ENCODE data around the gene UBR3.
"Not testable (repeated sequence)": the region's sequence is repeated elsewhere in the genome, so short reads cannot be mapped to it uniquely, and the experiment has no call there.

GRCh38 chr2:169936652-169937051 is 109.4 kb downstream of the UBR3 start:
- TF ChIP-seq POLR2A (IDR thresholded peaks at IDR 0.05): not testable (repeated sequence)
- TF ChIP-seq, protein P1, sequence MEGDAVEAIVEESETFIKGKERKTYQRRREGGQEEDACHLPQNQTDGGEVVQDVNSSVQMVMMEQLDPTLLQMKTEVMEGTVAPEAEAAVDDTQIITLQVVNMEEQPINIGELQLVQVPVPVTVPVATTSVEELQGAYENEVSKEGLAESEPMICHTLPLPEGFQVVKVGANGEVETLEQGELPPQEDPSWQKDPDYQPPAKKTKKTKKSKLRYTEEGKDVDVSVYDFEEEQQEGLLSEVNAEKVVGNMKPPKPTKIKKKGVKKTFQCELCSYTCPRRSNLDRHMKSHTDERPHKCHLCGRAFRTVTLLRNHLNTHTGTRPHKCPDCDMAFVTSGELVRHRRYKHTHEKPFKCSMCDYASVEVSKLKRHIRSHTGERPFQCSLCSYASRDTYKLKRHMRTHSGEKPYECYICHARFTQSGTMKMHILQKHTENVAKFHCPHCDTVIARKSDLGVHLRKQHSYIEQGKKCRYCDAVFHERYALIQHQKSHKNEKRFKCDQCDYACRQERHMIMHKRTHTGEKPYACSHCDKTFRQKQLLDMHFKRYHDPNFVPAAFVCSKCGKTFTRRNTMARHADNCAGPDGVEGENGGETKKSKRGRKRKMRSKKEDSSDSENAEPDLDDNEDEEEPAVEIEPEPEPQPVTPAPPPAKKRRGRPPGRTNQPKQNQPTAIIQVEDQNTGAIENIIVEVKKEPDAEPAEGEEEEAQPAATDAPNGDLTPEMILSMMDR (IDR thresholded peaks at IDR 0.05): not testable (repeated sequence)
